ENCODE measurements around the gene PRKAG1. TPM values are rescaled to one million over a fixed set of nuclear protein-coding genes. Genes with fewer than 3 reads are reported as not detected.

Gene PRKAG1
- total RNA-seq, 1 experiment from 2014 or later: 57.3 TPM

GRCh38 chr12:49043241-49043640 lies 24.7 kb upstream of the PRKAG1 start:
- in situ Hi-C loops (cut with HindIII; ENCODE audit: low pct_unique_long_range_greater_than_20kb, low sequenced_read_pairs): no loop called here
- H3K36me3 ChIP-seq (ENCODE audit: control insufficient read depth, insufficient read depth, low read length): peaks cover 33% of the 10 kb centered on the region
- no peak for DNase-seq (ENCODE audit: low read depth, low spot score)
- H3K4me1 ChIP-seq (ENCODE audit: control insufficient read depth, insufficient read depth, low read length): no peaks in the 10 kb centered on the region
- TF ChIP-seq REST (IDR thresholded peaks at IDR 0.05; ENCODE audit: insufficient read depth in 1 of 2, low read depth in 2 of 2, low read length in 1 of 2) (no peak), SIN3A (IDR thresholded peaks at IDR 0.05; ENCODE audit: borderline replicate concordance, insufficient read depth, low read depth, low read length) (no peak), TCF7L2 (IDR thresholded peaks at IDR 0.05; ENCODE audit: low read depth, low read length) (no peak), POLR2AphosphoS5 (IDR thresholded peaks at IDR 0.05; ENCODE audit: low read depth, low read length) (no peak), CTCF (IDR thresholded peaks at IDR 0.05) (no peak)
- no TSS peak for BruUV-seq (replicated peaks)
- CTCF ChIA-PET: interaction anchor here (1.6 kb wide), 1 partner anchor 46 kb away, joined by 3 read pairs; no protein-coding TSS in a partner anchor
- no peaks in the 10 kb centered on the region for H3K27me3 ChIP-seq (ENCODE audit: control insufficient read depth, insufficient read depth, low read length)
- H3K27ac ChIP-seq (ENCODE audit: low read length): no peak overlapping the region
- no peak overlapping the region for H3K4me3 ChIP-seq (ENCODE audit: low read depth in 2 of 2, low read length in 2 of 2)
- H3K9me3 ChIP-seq (ENCODE audit: control insufficient read depth, insufficient read depth, low read depth, low read length): no peaks in the 10 kb centered on the region
- intact Hi-C loops (cut with micrococcal nuclease; ENCODE audit: unreplicated experiment): no loop called here
- POLR2A ChIA-PET: no interaction called here
- ATAC-seq: no peak

- H3K4me3 ChIP-seq (ENCODE audit: low read depth in 2 of 2, low read length in 2 of 2): no peak overlapping the region
- intact Hi-C loops (cut with micrococcal nuclease; ENCODE audit: unreplicated experiment) (no loop called here), in situ Hi-C loops (cut with HindIII; ENCODE audit: low pct_unique_long_range_greater_than_20kb, low sequenced_read_pairs) (no loop called here)
- POLR2A ChIA-PET: no interaction called here
- TF ChIP-seq CTCF (IDR thresholded peaks at IDR 0.05) (no peak), TCF7L2 (IDR thresholded peaks at IDR 0.05; ENCODE audit: low read depth, low read length) (no peak), POLR2AphosphoS5 (IDR thresholded peaks at IDR 0.05; ENCODE audit: low read depth, low read length) (no peak), REST (IDR thresholded peaks at IDR 0.05; ENCODE audit: insufficient read depth in 1 of 2, low read depth in 2 of 2, low read length in 1 of 2) (no peak), SIN3A (IDR thresholded peaks at IDR 0.05; ENCODE audit: borderline replicate concordance, insufficient read depth, low read depth, low read length) (no peak)
- H3K36me3 ChIP-seq (ENCODE audit: control insufficient read depth, insufficient read depth, low read length): peaks cover 34% of the 10 kb centered on the region
- ATAC-seq (peak; percentile 41), DNase-seq (ENCODE audit: low read depth, low spot score) (no peak)
- no peaks in the 10 kb centered on the region for H3K9me3 ChIP-seq (ENCODE audit: control insufficient read depth, insufficient read depth, low read depth, low read length)
- no peak overlapping the region for H3K27ac ChIP-seq (ENCODE audit: low read length)
- no peaks in the 10 kb centered on the region for H3K27me3 ChIP-seq (ENCODE audit: control insufficient read depth, insufficient read depth, low read length)
- no TSS peak for BruUV-seq (replicated peaks)
- no peaks in the 10 kb centered on the region for H3K4me1 ChIP-seq (ENCODE audit: control insufficient read depth, insufficient read depth, low read length)
- CTCF ChIA-PET: interaction anchor here (1.6 kb wide), 1 partner anchor 45 kb away, joined by 3 read pairs; no protein-coding TSS in a partner anchor
Observed at GRCh38 chr12:49041881-49042484, 23.4 kb upstream of the PRKAG1 start.

All from Panc1 (cell line).